Cerebellar cortex (tissue), 1 donor: ENCODE measurements around the gene KCNQ1.

ENCODE experiments used
- DNase-seq: peaks from one replicate; pipeline ENCODE4 v3.0.0-alpha.2; 2015; ENCODE audit warnings: low spot score

The KCNQ1 gene

DNA sequence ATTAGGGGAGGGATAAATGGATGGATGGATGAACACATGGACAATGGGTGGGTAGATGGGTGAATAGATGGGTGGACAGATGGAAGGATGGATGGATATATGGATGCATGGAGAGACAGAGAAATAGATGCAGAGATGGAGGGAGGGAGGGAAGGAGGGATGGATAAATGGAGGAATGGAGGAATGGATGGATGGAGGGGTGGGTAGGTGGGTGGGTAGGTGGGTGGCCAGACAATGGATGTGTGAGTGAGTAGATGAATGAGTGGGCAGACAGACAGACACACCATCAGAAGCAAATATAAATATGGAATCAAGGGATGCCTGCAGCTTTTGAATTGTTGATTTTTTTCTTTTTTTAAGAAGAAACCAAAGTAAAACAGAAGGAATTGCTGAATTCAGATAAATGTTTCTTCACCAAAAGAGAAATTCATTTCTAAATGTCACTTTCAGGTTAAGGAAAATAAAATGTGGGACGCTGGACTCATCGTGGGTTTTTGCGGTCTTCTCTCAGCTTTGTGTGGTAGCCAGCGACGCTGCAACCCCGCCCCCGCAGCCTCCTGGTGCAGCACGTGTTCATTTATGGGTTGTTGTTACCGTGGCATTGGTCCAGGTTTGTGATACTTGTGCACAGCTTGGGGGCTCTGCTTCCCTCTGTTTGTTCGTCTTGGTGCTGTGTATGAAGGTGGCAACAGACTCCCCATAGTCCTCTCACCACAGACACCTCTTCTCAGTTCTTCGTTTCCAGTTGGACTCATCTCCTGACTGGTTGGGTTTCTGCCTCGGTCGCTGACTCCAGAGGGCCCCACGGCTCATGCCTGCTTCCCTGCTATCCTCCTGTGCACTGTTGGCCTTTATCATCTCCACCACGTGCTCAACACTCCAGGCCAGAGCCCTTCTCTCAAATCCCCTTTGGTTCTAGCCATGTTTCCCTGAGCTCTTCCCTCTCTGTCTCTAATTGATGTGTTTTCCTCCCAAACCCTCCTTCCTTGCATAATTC, 364.3 kb downstream of the KCNQ1 start:
- DNase-seq, result no peak

DNA sequence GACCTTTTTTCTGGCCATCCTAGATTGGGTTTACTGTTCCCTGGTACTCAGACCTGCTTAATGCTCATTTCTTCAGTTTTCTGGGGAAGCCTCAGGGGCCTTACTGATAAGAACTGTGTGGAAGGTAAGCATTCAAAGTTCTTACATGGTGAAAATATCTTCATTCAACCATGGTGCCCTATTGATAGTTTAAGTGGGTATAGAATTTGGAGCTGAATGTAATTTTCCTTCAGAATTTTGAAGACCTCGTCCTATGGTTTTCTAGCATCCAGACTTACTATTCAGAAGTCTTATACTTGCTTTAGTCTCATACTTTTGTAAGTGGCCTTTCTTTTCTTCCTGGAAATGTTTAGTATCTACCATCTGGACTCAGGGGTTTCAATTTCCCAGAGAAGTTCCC, 365.0 kb downstream of the KCNQ1 start:
- no peak for DNase-seq

DNA sequence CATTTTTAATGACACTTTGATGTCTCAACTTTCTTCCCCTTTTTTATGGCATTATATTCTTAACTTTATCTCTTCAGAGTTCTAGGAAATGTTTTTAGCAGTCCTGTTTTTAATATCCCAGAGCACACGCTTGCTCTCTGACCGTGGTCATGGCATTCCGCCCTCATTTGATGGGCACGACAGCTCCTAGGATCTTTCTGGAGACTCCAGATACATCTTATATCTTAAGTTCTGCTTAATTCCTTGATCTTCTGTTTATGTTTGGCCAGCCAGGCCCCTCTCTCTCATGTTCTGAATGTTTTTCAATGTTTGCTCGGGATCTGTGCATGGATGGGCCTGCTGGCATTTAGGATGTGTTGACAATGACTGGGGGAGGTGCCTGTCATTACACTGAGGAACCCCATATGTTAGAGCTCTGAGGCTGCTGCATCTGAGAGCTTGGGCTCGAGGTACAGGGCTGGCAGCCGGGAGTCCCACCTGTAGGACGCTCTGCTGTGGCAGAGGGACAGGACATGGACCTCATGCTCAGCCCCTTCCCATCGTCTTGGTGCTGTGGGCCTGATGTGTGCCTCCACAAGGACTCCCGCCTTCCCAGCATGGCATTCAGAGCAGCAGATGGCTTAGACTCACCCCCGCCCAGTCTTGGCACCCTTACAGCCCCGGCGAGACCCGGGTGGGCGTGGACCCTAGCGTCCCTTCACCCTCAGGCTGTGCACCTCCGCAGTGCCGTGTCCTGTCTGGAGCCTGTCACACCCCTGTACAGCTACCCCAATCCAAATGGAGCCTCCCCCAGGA, 365.8 kb downstream of the KCNQ1 start:
- no peak for DNase-seq

DNA sequence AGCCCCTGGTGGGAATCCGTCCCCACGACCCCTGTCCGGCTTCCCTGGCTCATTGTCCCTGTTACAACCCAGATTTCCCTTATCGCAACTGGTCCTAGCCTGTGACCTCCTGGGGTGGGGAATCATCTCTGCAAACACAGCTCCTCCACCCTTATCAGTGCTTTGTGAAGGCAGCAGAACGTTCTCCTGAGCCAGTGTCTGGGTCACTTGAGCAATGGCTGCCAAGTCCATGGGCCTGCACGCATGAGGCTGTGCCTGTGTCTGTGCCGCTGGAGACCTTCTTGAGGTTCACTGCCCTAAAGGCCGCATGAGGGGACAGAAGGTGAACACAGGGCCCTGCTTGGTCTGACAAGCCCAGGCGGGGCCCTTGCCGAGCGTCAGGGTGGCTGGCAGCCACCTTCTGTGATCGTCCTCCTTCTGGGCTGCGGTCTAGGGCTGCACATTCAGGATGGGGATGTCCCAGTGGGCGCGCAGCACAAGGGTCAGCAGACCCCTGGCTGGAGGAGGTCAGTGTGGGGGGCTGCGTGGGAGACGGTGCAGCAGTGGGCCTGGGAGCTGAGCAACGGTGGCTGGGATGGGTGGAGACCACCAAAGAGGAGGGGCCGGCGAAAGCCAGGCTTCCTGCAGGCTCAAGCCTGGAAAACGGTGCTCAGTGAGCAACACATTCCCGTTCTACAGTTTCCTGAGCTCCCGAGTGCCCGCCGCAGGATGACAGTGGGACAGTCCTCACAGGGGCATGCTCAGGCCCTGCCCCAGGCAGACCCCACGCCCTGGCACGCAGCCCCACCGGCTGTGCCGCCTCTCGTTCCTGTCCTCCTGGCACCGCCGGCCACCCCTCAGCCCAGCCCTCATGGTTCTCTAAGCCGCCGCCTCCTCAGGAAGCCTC, 366.6 kb downstream of the KCNQ1 start:
- no peak for DNase-seq

DNA sequence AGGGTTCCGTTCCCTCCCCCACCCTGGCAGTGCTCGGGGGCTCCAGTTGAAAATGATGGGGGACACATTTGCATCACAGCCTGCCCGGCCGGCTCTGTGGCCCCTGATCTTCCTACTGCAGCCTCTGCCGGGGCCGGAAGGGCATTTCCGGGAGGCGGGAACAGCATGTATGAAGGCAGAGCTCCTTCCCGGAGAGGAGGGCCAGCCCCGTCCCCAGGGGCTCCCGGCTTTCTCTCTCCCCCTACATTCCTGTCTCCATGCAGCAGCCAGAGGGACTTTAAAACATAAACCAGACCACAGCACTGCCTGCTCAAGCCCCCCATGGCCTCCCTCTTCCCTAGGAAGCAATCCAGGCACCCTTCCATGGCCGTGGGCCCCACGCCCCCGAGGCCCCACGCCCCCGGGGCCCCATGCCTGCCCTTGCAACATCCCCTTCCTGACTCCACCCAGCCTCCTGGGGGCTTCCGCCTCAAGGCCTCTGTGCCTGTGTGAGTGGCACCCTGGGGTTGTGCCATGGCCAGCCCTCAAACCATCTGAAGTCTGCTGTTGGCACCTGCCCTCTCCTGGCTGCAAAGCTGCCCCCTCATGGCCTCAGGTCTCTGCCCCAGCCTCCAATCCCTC, 367.7 kb downstream of the KCNQ1 start:
- DNase-seq, result no peak

DNA sequence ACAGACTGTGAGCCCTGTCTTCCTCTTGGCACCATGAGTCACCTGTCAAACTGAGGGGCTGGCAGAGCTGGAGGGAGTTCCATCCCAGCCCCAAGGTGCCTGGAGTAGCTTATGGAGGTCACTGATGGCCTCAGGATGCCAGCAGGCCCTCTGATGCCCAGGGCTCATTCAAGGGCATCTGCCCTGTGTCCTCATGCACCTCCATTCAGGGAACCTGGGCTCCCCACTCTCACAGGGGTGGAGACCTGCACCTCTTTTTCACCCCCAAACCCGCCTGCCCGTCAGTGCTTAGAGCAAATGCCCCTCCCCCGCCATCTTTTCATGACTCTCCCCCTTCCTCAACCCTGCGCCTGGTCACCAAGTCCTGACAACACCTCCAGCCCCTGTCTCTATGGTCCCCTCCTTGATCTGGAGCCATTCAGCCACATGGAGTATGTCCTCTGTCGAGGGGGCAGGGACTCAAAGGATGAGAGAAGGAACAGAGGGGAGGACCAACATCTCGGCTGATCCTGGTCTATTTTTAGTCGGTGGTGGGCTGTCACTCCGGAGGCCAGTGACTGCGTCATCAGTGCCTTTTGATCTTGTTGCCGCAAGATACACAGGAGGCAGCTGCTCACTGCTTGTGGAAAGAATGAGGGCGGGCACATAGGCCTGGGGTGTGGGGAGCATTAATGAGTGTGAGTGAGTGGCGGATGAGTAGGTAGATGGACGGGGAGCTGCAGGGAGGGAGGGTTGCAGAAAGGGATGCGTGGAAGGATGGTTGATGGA, 368.5 kb downstream of the KCNQ1 start:
- DNase-seq, result no peak

DNA sequence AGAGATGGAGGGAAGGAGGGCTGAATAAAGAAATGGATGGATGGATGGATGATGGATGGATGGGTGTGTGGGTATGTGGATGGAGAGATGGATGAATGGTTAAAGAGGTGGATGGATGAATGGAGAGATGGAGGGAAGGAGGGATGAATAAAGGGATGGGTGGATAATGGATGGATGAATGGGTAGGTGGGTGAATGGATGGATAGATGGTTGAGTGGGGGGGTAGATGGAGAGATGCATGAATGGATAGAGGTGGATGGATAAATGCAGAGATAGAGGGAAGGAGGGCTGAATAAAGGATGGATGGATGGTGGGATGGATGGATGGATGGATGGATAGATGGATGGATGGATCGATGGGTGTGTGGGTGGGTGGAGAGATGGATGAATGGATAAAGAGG, 369.2 kb downstream of the KCNQ1 start:
- DNase-seq, result no peak

DNA sequence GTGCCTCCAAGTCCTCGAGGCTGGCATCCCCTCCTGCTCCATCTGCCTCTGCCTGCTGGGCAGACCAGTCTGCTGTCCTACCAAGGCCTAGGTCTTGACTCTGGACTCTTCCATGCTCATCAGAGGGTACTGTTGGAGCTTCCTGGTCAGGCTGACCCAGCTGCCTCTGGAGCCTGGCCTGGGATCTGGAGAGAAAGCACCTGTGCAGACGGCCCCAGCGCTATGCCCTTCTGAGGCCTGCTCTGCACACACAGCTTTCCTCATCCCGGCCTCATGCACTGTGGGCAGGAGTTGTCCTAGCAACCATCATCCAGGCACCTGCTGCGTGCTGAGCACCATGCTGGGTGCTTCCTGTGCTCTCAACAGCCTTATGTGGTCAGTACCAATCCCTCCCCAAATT, 369.9 kb downstream of the KCNQ1 start:
- no peak for DNase-seq

DNA sequence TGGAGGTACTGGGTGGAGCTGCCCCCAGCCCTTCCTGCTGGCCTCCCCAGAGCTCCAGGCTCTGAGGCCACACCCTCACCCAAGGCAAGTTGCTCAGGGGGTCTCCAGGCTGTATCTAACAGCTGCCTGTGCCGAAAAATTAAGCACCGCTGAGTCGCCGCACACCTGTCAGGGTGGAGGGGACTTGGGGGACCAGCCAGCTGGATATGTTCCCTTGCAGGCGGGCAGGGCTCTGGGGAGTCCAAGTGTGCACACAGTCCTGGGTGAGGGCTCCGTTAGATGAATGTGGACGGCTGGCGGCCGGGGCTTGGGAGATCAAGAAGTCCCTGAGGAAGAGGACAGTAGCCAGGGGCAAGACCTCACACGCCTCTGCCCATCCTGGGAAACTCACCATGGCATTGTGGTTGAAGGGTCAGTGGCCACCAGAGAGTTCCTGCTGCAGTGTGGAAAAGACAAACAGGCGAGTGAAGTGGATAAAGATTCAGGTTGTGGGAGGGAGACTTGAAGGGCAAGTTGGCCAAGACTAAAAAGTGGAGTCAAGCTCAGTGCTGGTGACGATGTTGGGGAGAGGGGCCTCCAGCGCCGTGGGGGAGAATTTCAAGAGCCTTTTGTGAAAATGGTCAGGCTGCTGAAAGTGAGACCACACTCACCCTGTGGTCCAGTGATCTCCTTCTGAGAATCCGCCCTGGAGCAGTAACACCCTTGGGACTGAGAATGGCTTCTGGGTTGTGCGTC, 371.1 kb downstream of the KCNQ1 start:
- no peak for DNase-seq

DNA sequence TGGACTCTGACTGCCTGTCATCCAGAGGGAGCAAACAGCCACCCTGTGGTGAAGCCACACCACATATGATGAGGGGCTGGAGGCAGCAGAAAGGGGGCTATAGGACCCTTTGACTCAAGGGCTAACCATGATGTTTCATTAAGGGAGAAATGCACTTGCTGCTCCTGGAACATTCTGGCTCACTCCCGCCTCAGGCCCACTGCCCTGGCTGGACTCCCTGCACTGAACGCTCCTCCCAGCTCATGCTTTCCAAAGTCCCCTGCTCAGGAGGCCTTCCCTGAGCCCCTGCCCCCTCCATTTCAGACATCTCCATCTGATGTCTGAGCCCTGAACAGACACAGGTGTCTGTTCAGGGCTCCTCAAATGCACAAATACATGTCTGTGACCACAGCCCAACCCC, 371.7 kb downstream of the KCNQ1 start:
- DNase-seq, result no peak

DNA sequence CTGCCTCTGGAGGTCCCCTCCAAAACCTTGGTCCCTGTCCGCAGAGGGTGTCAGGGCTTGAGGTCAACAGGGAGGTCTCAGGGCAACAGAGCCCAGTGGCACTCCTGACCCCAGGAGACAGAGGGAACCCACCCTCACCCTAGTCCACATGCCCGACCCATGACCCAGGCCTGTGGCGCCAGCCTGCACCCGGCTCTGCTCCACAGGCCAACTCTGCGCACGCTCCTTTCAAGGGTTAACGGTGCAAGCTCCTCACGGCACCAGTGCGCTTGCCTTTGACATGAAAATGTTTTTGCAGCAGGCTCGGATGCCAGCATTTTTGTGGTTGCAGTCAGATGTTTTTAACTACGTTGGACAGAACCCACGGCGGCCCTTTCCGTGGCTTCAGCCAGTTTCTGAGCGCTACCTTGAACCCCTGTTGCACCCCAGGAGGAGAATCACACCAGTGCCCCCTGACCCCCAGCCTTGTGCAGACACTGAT, 372.2 kb downstream of the KCNQ1 start:
- DNase-seq, result no peak

DNA sequence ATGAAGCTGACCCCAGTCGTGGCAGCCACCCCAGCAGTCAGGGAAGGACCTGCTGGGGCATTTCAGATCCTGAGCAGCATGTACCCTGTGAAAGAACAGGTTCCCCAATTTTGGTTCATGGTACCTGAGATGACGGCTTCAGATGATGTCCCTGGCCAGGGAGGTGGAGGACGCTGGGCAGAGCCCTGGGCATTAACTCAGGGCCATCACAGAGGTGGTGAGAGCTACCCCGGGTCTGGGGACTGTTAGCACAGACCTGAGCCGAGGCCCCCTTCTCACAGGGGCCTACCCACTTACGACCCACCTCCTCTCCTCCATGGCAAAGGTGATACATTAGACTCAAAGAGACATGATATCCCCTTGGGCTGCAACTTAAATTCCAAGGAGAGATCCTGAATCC, 372.6 kb downstream of the KCNQ1 start:
- no peak for DNase-seq

DNA sequence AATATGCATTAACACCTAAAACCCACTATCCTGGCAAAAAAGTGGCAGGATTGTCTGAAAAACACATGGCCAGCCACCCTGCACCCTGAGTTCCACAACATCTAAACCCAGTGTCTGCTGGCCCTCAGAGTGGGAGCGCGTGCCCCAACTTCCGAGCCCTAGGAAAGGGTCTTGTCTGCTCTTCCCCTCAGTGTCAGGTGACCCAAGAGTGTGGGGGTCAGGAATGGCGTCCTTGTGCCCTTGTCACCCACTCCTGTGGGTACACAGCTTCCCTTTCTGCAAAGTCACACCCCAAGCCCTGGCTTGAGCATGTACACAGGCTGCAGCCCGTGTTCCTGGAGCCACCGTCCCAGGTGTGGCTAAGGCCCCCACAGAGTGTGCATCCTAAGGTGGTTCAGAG, 373.2 kb downstream of the KCNQ1 start:
- DNase-seq, result no peak

DNA sequence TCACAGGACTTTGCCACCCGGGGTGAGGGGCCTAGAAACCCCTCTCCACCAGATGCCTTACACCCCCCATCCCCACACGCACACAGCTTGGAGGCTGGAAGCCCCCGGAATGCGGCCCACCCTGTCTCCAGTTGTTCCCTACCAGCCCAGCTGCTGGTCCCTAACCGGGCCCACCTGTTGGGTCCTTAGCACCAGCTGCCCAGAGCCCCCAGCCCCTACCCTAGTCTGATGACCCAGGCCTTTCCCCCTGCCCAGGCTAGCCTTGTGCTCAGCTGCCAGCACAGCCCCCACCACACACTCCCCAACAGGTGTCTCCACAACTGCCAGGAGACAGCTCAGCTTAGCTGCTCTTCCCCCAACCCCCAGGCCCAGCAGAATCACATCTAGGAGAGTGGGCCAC, 373.7 kb downstream of the KCNQ1 start:
- DNase-seq, result no peak

DNA sequence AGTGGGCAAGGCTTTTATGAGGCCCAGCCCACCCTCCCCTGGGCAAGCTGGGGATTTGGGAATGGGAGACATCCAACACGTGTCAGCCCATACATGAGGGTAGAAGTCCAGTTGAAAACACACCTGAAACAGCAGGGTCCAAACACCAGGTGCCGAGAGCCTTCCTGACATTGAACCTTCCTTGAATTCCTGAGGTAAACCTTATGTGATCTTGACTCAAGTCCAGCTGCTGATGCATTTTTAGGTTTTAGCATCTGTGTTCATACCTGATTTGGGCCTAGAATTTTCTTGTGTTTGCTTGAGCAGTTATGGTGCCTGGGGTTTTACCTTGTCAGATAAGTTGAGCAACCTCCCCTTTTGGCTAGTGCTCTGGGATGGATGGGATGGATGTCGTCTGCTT, 374.5 kb downstream of the KCNQ1 start:
- no peak for DNase-seq

DNA sequence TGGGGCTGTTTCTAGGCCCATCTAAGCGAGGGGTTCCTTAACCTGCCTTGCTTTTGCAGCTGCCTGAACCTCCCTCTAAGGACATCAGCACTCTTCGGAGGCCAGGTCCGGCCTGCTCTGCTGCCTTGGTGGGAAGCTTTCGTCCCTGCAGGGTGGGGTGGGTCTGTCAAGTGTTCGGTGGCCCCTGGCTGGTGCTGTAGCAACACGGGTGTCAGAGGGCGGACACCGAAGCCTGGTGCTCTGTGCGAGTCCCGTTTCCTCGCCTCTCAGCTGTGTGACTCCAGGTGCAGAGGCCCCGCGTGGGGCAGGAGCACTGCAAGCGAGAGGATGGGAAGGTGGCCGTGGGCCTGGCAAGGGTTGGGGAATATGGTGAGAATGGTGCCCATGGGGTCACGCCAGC, 376.2 kb downstream of the KCNQ1 start:
- no peak for DNase-seq

DNA sequence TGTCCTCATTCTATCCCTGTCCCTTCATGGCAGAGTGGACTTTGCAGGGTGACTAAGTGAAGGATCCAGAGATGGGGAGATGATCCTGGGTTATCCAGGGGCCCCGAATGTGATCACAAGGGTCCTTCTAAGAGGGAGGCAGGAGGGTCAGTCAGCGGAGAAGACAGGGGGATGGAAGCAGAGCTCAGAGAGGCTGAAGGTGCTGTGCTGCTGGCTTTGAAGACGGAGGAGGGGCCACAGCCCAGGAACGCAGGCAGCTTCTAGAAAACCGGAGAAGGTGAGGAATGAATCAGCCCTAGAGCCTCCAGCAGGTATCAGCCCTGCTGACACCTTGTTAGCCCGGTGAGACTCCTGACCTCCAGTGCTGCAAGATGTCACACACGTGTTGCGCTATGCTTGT, 377.1 kb downstream of the KCNQ1 start:
- DNase-seq, result no peak

DNA sequence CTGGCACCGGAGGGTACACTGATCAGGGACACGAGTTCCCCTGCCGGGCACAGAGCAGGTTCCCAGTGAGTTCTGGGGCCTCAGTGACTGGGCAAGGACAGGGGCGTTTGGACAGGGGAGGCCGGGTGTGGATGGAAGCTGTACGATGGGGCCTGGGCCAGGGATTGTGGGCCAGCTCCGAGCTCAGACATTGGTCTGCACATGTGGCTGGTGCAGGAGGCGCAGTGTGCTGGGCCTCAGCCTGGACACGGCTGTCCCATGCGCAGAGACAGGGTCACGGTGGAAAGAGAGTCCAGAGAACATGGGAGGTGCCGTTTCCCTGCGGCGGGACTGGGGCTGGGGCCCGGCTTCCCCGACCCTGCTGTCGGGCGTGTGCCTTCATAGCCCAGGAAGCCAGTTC, 380.0 kb downstream of the KCNQ1 start:
- no peak for DNase-seq

DNA sequence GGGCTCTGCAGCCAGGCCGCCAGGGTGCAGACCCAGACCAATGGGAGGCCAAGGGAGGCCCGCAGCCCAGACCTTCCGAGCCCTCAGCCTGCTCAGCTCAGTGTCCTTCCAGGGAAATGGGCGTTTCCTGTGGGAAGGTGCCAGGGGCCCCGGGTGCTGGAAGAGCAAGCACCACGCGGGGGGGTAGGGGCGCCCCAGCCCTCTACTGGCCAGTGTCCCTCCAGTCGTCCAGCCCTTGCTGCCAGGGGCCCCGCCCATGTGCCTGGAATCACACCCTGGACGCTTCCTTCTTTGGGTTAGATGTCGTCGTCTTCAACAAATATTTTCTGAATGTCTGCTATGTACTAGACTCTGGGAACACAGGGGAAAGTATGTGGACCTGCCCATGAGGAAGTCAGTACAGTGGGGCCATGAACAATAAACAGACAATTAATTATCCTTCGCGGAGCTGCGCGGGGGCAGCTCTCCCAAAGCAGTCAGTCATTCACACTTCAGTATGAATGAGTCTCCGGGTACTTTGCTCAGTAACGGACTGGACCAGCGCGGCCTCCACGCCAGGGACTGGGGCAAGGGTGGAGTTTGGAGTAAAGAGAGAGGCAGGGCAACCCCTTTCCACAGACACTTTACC, 380.6 kb downstream of the KCNQ1 start:
- no peak for DNase-seq
